ENCODE results near the gene DNPEP. TPM values are rescaled to one million over a fixed set of nuclear protein-coding genes. Genes with fewer than 3 reads are reported as not detected.

DNPEP gene
- total and polyA plus RNA-seq, 2 of the 8 experiments (the other 6 are each of a cell fraction or from before 2014, with no cell fraction given), result 59.8 to 109 TPM

DNA sequence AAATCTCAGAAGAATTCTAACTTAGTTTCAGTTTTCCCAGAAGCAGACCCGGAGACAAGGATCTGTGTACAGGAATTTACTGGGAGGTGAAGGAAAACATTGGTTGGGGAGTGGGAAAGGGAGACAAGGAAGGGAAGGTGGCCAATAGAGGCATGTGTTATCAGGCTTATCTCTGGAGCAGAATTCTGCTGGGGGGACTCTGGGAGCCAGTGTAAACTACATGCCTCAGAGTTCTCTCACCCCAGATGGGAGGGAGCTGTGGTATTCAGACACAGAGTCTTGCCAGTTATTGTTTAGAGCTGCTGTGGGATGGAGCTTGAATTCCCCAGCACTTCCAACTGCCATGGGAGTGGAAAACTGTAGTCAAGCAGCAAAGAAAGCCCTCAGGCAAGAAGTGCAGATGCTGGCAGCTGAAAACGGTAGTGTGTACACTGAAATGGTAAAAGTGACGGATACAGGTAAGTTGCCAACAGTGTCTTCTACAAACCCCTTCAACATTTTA lies 19.0 kb downstream of the DNPEP start:
- no peak overlapping the region for H4K91ac ChIP-seq (replicated peaks; ENCODE audit: insufficient read length, low read length)
- no peak for TF ChIP-seq GABPA (IDR thresholded peaks at IDR 0.05; ENCODE audit: borderline replicate concordance, insufficient read depth, low read length)
- no peak for TF ChIP-seq BACH1 (IDR thresholded peaks at IDR 0.05; ENCODE audit: low read length)
- TF ChIP-seq, protein P1, sequence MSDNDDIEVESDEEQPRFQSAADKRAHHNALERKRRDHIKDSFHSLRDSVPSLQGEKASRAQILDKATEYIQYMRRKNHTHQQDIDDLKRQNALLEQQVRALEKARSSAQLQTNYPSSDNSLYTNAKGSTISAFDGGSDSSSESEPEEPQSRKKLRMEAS (IDR thresholded peaks at IDR 0.05), result no peak
- TF ChIP-seq SIN3A (conservative IDR thresholded peaks at IDR 0.05 in 1 of 2, IDR thresholded peaks at IDR 0.05 in 1 of 2; ENCODE audit: low read depth in 1 of 2, low read length in 2 of 2), result no peak
- TF ChIP-seq ZNF274 (IDR thresholded peaks at IDR 0.05; ENCODE audit: borderline replicate concordance, extremely low read depth, low read length), result no peak
- no peak for TF ChIP-seq SRF (IDR thresholded peaks at IDR 0.05; ENCODE audit: low read depth, low read length)
- TF ChIP-seq SIX5 (IDR thresholded peaks at IDR 0.05; ENCODE audit: low read depth, low read length), result no peak
- no peak for TF ChIP-seq KDM5A (IDR thresholded peaks at IDR 0.05; ENCODE audit: low read length)
- no peak for TF ChIP-seq SP4 (IDR thresholded peaks at IDR 0.05; ENCODE audit: low read length)
- TF ChIP-seq JUN (IDR thresholded peaks at IDR 0.05; ENCODE audit: low read depth, low read length), result no peak
- no peak for TF ChIP-seq HDAC2 (IDR thresholded peaks at IDR 0.05; ENCODE audit: borderline replicate concordance in 1 of 2, low read depth in 2 of 2, low read length in 2 of 2)
- TF ChIP-seq, protein P2, sequence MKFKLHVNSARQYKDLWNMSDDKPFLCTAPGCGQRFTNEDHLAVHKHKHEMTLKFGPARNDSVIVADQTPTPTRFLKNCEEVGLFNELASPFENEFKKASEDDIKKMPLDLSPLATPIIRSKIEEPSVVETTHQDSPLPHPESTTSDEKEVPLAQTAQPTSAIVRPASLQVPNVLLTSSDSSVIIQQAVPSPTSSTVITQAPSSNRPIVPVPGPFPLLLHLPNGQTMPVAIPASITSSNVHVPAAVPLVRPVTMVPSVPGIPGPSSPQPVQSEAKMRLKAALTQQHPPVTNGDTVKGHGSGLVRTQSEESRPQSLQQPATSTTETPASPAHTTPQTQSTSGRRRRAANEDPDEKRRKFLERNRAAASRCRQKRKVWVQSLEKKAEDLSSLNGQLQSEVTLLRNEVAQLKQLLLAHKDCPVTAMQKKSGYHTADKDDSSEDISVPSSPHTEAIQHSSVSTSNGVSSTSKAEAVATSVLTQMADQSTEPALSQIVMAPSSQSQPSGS (IDR thresholded peaks at IDR 0.05; ENCODE audit: low read length), result no peak

More for the DNA sequence above, 19.0 kb downstream of the DNPEP start:
- no peak overlapping the region for H4K8ac ChIP-seq (ENCODE audit: extremely low read depth, insufficient read depth, low read length)
- no peak overlapping the region for H3K9ac ChIP-seq (replicated peaks in 1 of 4; ENCODE audit: extremely low read depth in 1 of 4, low read depth in 3 of 4, low read length in 3 of 4)
- H3K4me1 ChIP-seq (replicated peaks in 1 of 4; ENCODE audit: control insufficient read depth in 3 of 4, insufficient read depth in 4 of 4, low read length in 3 of 4), result no peaks in the 10 kb centered on the region
- H3K14ac ChIP-seq (ENCODE audit: insufficient read length), result no peak overlapping the region
- FAIRE-seq, result no peak
- H2BK120ac ChIP-seq (replicated peaks; ENCODE audit: low read depth, low read length), result no peak overlapping the region
- H3K56ac ChIP-seq (replicated peaks; ENCODE audit: insufficient read length, low read depth, low read length), result no peak overlapping the region
- no peak overlapping the region for H2BK15ac ChIP-seq (ENCODE audit: low read length)
- no peaks in the 10 kb centered on the region for H3K23me2 ChIP-seq (ENCODE audit: low read depth, low read length)
- no peak overlapping the region for H3K27ac ChIP-seq (ENCODE audit: low read depth, low read length)
- no peaks in the 10 kb centered on the region for H3K79me2 ChIP-seq (ENCODE audit: control insufficient read depth in 1 of 2, insufficient read depth in 2 of 2, low read length in 2 of 2)
- peaks cover 0 to 4% (median 3%) of the 10 kb centered on the region in 4 experiments; a peak in 3 of 8 replicates for H3K36me3 ChIP-seq (ENCODE audit: control insufficient read depth in 2 of 4, insufficient read depth in 4 of 4, low read length in 3 of 4)
- H2BK5ac ChIP-seq (ENCODE audit: low read depth, low read length), result no peak overlapping the region
- H3K79me1 ChIP-seq (ENCODE audit: low read depth, low read length), result no peaks in the 10 kb centered on the region
- no peak overlapping the region for H3K4ac ChIP-seq (replicated peaks; ENCODE audit: insufficient read length, low read depth, low read length)
- no peaks in the 10 kb centered on the region; a peak in 1 of 7 replicates for H3K27me3 ChIP-seq (replicated peaks in 1 of 4; ENCODE audit: control insufficient read depth in 3 of 4, extremely low read depth in 1 of 4, insufficient read depth in 3 of 4, low read length in 3 of 4)
- H3K18ac ChIP-seq (ENCODE audit: extremely low read depth, low read length), result no peak overlapping the region
- no peaks in the 10 kb centered on the region for H3K9me3 ChIP-seq (ENCODE audit: insufficient read depth in 2 of 2, low read depth in 1 of 2, low read length in 1 of 2)
- no peak overlapping the region for H3K4me3 ChIP-seq (ENCODE audit: extremely low read depth in 1 of 4, insufficient read depth in 2 of 4, low read depth in 3 of 4, low read length in 4 of 4)
- DNase-seq (ENCODE audit: low read depth in 1 of 2, low spot score in 2 of 2), result no peak
- H4K20me1 ChIP-seq (replicated peaks in 1 of 2; ENCODE audit: control insufficient read depth in 1 of 2, insufficient read depth in 2 of 2, low read length in 2 of 2), result no peaks in the 10 kb centered on the region
- ChIA-PET POLR2A (ENCODE audit: partially characterized antibody) (no interaction called here), CTCF (ENCODE audit: partially characterized antibody) (interaction anchor here (0.7 to 7.1 kb wide), 7 partner anchors 11 to 327 kb away, joined by 3 to 44 read pairs (median 3); no protein-coding TSS in a partner anchor)
- no peak overlapping the region for H2AFZ ChIP-seq (ENCODE audit: low read length)
- no peak overlapping the region for H3K23ac ChIP-seq (ENCODE audit: insufficient read length)
- H2BK12ac ChIP-seq (ENCODE audit: low read depth, low read length), result no peak overlapping the region
- WGBS, 2 experiments (ENCODE audit: extremely low coverage in 1 of 2, insufficient coverage in 1 of 2, insufficient read length in 1 of 2, insufficient replicate concordance in 2 of 2, low coverage in 1 of 2, low lambda C conversion rate in 2 of 2, missing lambda C conversion rate in 1 of 2), result 91% methylated on average over 3 of the region's 3 CpGs; no CpG with 5 or more reads in 1 of the 2 experiments
- no peak overlapping the region for H2AK5ac ChIP-seq (ENCODE audit: low read depth, low read length)
- H2BK20ac ChIP-seq (ENCODE audit: low read length), result no peak overlapping the region
- no peak overlapping the region for H3K4me2 ChIP-seq (ENCODE audit: insufficient read depth in 1 of 2, low read depth in 2 of 2, low read length in 2 of 2)
- no peak overlapping the region for H4K5ac ChIP-seq (ENCODE audit: insufficient read length, low read depth, low read length)

All from H1 (cell line).